ENCODE results near the gene SSTR3.

DNA sequence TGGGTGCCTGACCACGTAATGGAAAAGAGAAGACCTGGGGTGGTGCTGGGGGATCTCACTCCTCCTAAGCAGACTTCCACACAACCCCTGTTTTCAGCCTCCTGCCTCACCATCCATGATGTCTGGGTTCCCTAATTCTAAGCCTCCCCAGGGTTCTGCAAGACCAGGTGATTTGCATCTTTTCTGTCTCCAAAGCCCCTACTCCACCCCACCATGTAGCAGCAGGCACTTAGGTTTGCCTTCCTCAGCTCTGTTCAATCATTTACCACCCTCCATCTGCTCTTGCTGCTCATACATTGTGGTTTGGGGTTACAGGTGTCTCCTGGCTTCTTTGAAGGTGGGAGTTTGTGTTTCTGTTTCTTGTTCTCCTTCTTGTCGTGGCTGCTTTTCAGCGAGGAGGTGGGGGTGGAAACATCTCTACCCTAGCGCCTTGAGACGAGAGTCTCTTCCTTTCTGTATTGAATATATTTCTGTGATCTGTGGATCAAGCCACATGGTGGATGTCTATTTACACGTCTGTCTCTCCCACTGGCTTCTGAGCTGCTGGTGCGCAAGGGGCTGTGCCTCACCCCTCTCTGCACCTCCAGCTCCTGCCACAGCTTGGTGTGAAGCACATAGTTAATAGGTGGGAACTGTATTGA is 6.6 kb upstream of the SSTR3 start:
- TF ChIP-seq, protein P1, sequence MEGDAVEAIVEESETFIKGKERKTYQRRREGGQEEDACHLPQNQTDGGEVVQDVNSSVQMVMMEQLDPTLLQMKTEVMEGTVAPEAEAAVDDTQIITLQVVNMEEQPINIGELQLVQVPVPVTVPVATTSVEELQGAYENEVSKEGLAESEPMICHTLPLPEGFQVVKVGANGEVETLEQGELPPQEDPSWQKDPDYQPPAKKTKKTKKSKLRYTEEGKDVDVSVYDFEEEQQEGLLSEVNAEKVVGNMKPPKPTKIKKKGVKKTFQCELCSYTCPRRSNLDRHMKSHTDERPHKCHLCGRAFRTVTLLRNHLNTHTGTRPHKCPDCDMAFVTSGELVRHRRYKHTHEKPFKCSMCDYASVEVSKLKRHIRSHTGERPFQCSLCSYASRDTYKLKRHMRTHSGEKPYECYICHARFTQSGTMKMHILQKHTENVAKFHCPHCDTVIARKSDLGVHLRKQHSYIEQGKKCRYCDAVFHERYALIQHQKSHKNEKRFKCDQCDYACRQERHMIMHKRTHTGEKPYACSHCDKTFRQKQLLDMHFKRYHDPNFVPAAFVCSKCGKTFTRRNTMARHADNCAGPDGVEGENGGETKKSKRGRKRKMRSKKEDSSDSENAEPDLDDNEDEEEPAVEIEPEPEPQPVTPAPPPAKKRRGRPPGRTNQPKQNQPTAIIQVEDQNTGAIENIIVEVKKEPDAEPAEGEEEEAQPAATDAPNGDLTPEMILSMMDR (IDR thresholded peaks at IDR 0.05), result no peak
- no peak for TF ChIP-seq POLR2AphosphoS5 (IDR thresholded peaks at IDR 0.05)
- TF ChIP-seq POLR2A (IDR thresholded peaks at IDR 0.05), result no peak

All from sigmoid colon (tissue), 4 donors.